Osteoblast (primary cell): Measurements from ENCODE around the gene ODF2. TPM values are rescaled to one million over a fixed set of nuclear protein-coding genes. Genes with fewer than 3 reads are reported as not detected.
A peak's percentile ranks its signal among the peaks of the same experiment; 100 is the strongest.
"Not testable (repeated sequence)": the region's sequence is repeated elsewhere in the genome, so short reads cannot be mapped to it uniquely, and the experiment has no call there.

ENCODE experiments used
- DNase-seq: peaks from one replicate; pipeline ENCODE4 v3.0.0; 2011; ENCODE audit warnings: low spot score, mixed read lengths; ENCODE audit not compliant: insufficient read length; ENCODE audit errors: missing footprints
- H2AFZ ChIP-seq: 2 replicates; pipeline ENCODE4 v1.6.0; 2011; ENCODE audit warnings: mild to moderate bottlenecking, low read length
- H3K27ac ChIP-seq: 2 replicates; pipeline ENCODE4 v1.5.1; 2011; ENCODE audit warnings: mild to moderate bottlenecking, low read depth, low read length, moderate library complexity
- H3K27me3 ChIP-seq: 2 replicates; pipeline ENCODE4 v1.6.0; 2012; ENCODE audit warnings: mild to moderate bottlenecking, control low read depth, inconsistent platforms, low read length, moderate library complexity; ENCODE audit not compliant: insufficient read depth
- H3K36me3 ChIP-seq: 2 replicates; pipeline ENCODE4 v1.5.1; 2011; ENCODE audit warnings: mild to moderate bottlenecking, low read length, control low read depth, moderate library complexity; ENCODE audit not compliant: insufficient read depth
- H3K4me1 ChIP-seq: 2 replicates; pipeline ENCODE4 v1.5.1; 2011; ENCODE audit warnings: mild to moderate bottlenecking, low read length, control low read depth, moderate library complexity; ENCODE audit not compliant: insufficient read depth
- H3K4me2 ChIP-seq: 2 replicates; pipeline ENCODE4 v1.6.0; 2011; ENCODE audit warnings: mild to moderate bottlenecking, low read length; ENCODE audit not compliant: insufficient read depth
- H3K4me3 ChIP-seq: fragments of 200-600 bp; sonication (generic); 3 replicates; pipeline ENCODE4 v1.5.1; 2012; ENCODE audit warnings: mild to moderate bottlenecking, low read length, inconsistent platforms; ENCODE audit not compliant: insufficient read depth
- H3K79me2 ChIP-seq: 2 replicates; pipeline ENCODE4 v1.6.0; 2012; ENCODE audit warnings: mild to moderate bottlenecking, low read length, control low read depth, inconsistent platforms; ENCODE audit not compliant: insufficient read depth
- H3K9me3 ChIP-seq: 2 replicates; pipeline ENCODE4 v1.5.1; 2011; ENCODE audit warnings: low read depth, low read length, control low read depth
- H4K20me1 ChIP-seq: 2 replicates; pipeline ENCODE4 v1.6.0; 2012; ENCODE audit warnings: mild to moderate bottlenecking, low read length, control low read depth; ENCODE audit not compliant: insufficient read depth
- CTCF ChIP-seq: IDR thresholded peaks from 2 replicates; pipeline ENCODE4 v1.5.1; 2011; ENCODE audit warnings: mild to moderate bottlenecking, low read depth, low read length, moderate library complexity; ENCODE audit errors: extremely low read depth
- total RNA-seq: library from RNA; depleted of rRNA; stranded (reverse); fragments of >200 nt; gene quantifications from 2 replicates; pipeline ENCODE4 v1.2.3, GENCODE V29; 2012

The ODF2 gene
- total RNA-seq, 1 donor = 26.4 TPM

GRCh38 chr9:128503870-128504269 lies 48.1 kb downstream of the ODF2 start:
- peak overlapping the region; percentile 89 for H3K4me3 ChIP-seq
- H3K36me3 ChIP-seq = peaks cover 27% of the 10 kb centered on the region
- DNase-seq = no peak
- peaks cover 31% of the 10 kb centered on the region for H3K79me2 ChIP-seq
- no peaks in the 10 kb centered on the region for H3K27me3 ChIP-seq
- no peaks in the 10 kb centered on the region for H4K20me1 ChIP-seq
- no peak for TF ChIP-seq CTCF
- H3K4me1 ChIP-seq = peaks cover 12% of the 10 kb centered on the region
- no peaks in the 10 kb centered on the region for H3K9me3 ChIP-seq
- H3K4me2 ChIP-seq = peak overlapping the region; percentile 82
- peak overlapping the region; percentile 91 for H2AFZ ChIP-seq
- H3K27ac ChIP-seq = no peak overlapping the region

- Histone ChIP-seq H3K36me3 (peaks cover 31% of the 10 kb centered on the region), H4K20me1 (no peaks in the 10 kb centered on the region), H3K79me2 (peaks cover 34% of the 10 kb centered on the region), H3K4me2 (peak within 1 kb of the TSS; percentile 82), H2AFZ (peak within 1 kb of the TSS; percentile 91), H3K27me3 (no peaks in the 10 kb centered on the region), H3K4me1 (peaks cover 12% of the 10 kb centered on the region), H3K27ac (peak within 1 kb of the TSS; percentile 70), H3K4me3 (peak within 1 kb of the TSS; percentile 89), H3K9me3 (no peaks in the 10 kb centered on the region)
- peak; percentile 98 for DNase-seq
- TF ChIP-seq CTCF = no peak
Observed at GRCh38 chr9:128504485-128505413, 48.9 kb downstream of the ODF2 start, which contains the start of gene GLE1. Gene GLE1 (plus strand): TSS chr9:128504719. CDS start chr9:128504806, 87 bp downstream.

GRCh38 chr9:128505414-128505765 lies 49.6 kb downstream of the ODF2 start:
- no peaks in the 10 kb centered on the region for H3K9me3 ChIP-seq
- peak overlapping the region; percentile 82 for H3K4me2 ChIP-seq
- H2AFZ ChIP-seq = peak overlapping the region; percentile 90
- no peak for DNase-seq
- H3K36me3 ChIP-seq = peaks cover 25% of the 10 kb centered on the region
- H3K79me2 ChIP-seq = peaks cover 34% of the 10 kb centered on the region
- H3K4me1 ChIP-seq = peaks cover 12% of the 10 kb centered on the region
- no peaks in the 10 kb centered on the region for H3K27me3 ChIP-seq
- H4K20me1 ChIP-seq = no peaks in the 10 kb centered on the region
- no peak for TF ChIP-seq CTCF
- H3K27ac ChIP-seq = peak overlapping the region; percentile 70
- peak overlapping the region; percentile 89 for H3K4me3 ChIP-seq

- Histone ChIP-seq H3K27ac (peak overlapping the region; percentile 70), H3K4me2 (peak overlapping the region; percentile 82), H3K36me3 (peaks cover 21% of the 10 kb centered on the region), H3K79me2 (peaks cover 34% of the 10 kb centered on the region), H3K4me1 (peaks cover 12% of the 10 kb centered on the region)
- H4K20me1 ChIP-seq, H2AFZ ChIP-seq, DNase-seq, H3K9me3 ChIP-seq, H3K27me3 ChIP-seq, H3K4me3 ChIP-seq: not testable (repeated sequence)
Observed at GRCh38 chr9:128505906-128506305, 50.1 kb downstream of the ODF2 start.
